ENCODE data around the gene CSTF3. TPM values are rescaled to one million over a fixed set of nuclear protein-coding genes. Genes with fewer than 3 reads are reported as not detected.
"Not testable (repeated sequence)": the region's sequence is repeated elsewhere in the genome, so short reads cannot be mapped to it uniquely, and the experiment has no call there.

Gene CSTF3
- total and polyA plus RNA-seq, 2 experiments from 2014 or later: 25.8 to 75.5 TPM

GRCh38 chr11:33057284-33057683 is 104.0 kb downstream of the CSTF3 start:
- Histone ChIP-seq H3K4me1 (ENCODE audit: low read depth) (no peaks in the 10 kb centered on the region), H3K4me3 (no peak overlapping the region), H3K36me3 (peaks cover 13% of the 10 kb centered on the region), H3K27me3 (no peaks in the 10 kb centered on the region), H3K27ac (no peak overlapping the region), H3K9me3 (ENCODE audit: low read depth) (no peaks in the 10 kb centered on the region)
- TF ChIP-seq CTCF (IDR thresholded peaks at IDR 0.05; ENCODE audit: low read depth, low read length): no peak
- DNase-seq (ENCODE audit: low read depth in 1 of 2, low spot score in 1 of 2): no peak

GRCh38 chr11:33055375-33055774 is 105.9 kb downstream of the CSTF3 start:
- Histone ChIP-seq H3K4me1 (ENCODE audit: low read depth) (no peaks in the 10 kb centered on the region), H3K27ac (no peak overlapping the region), H3K36me3 (peaks cover 13% of the 10 kb centered on the region), H3K9me3 (ENCODE audit: low read depth) (no peaks in the 10 kb centered on the region), H3K27me3 (no peaks in the 10 kb centered on the region), H3K4me3 (no peak overlapping the region)
- TF ChIP-seq CTCF (IDR thresholded peaks at IDR 0.05; ENCODE audit: low read depth, low read length): no peak
- DNase-seq (ENCODE audit: low read depth in 1 of 2, low spot score in 1 of 2): no peak

DNA sequence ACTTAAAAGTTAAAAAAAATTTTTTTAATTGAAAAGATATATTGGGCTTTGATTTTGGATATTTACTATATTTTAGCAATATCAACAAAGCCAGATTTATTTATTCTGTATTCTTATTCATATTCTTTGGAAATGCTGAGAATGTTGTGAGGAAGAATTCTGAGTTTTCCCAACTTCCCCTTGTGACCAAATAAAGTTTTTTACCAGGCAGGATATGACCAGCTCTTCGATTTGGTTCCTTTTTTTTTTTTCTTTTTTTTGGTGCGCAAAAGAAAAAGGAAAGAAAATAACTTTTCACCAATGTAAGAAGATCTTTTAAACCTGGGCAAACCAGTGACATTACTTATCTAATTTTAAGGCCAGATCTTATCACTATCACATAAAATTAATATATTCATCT is 109.0 kb downstream of the CSTF3 start:
- no peaks in the 10 kb centered on the region for H3K36me3 ChIP-seq
- no peaks in the 10 kb centered on the region for H3K9me3 ChIP-seq (ENCODE audit: low read depth)
- no peaks in the 10 kb centered on the region for H3K27me3 ChIP-seq
- no peak overlapping the region for H3K27ac ChIP-seq
- no peak for TF ChIP-seq CTCF (IDR thresholded peaks at IDR 0.05; ENCODE audit: low read depth, low read length)
- no peak overlapping the region for H3K4me3 ChIP-seq
- DNase-seq (ENCODE audit: low read depth in 1 of 2, low spot score in 1 of 2): no peak
- H3K4me1 ChIP-seq (ENCODE audit: low read depth): no peaks in the 10 kb centered on the region

GRCh38 chr11:33049565-33050408 is 111.5 kb downstream of the CSTF3 start:
- not testable (repeated sequence) for DNase-seq (ENCODE audit: low read depth in 1 of 2, low spot score in 1 of 2); H3K9me3 ChIP-seq (ENCODE audit: low read depth); H3K36me3 ChIP-seq; H3K4me1 ChIP-seq (ENCODE audit: low read depth); H3K27ac ChIP-seq; H3K27me3 ChIP-seq; H3K4me3 ChIP-seq

- H3K36me3 ChIP-seq; H3K4me1 ChIP-seq (ENCODE audit: low read depth); DNase-seq (ENCODE audit: low read depth in 1 of 2, low spot score in 1 of 2); H3K9me3 ChIP-seq (ENCODE audit: low read depth); H3K27me3 ChIP-seq; H3K27ac ChIP-seq; H3K4me3 ChIP-seq: not testable (repeated sequence)
These were observed 112.6 kb downstream of the CSTF3 start for GRCh38 chr11:33048701-33049100.

DNA sequence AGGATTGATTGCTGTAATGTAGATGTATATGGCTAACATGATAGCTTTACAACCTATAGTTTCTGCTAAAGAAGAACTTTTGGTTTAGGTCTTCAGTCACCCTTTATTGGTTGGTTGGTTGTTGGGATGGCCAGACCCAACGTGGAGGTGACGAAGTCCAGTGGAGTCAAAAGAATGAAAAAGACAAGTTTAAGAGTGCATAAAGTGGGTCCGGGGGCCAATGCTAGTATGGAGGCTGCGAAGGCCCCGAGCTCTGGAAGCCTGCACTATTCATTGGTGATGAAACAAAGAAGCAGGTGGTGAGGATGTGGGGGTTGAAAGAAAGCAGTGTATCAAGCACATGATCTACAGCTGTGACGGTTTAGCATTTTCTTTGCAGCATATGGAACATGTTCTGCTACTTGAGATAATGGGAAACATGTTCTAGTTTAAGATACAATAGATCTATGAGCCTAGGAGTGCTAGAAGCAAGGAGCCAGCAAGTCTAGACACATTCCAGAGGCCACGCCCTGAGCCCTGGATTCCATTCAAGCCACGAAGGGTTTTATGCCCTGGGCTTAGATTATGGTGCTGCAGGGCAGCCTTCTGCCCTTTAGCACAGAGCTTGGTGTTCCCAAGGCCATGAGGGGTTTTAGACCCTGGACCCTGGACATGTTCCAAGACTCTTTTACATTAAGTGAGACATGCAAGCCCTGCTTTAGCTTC is 115.6 kb downstream of the CSTF3 start:
- H3K9me3 ChIP-seq (ENCODE audit: low read depth): no peaks in the 10 kb centered on the region
- no peak overlapping the region for H3K4me3 ChIP-seq
- no peaks in the 10 kb centered on the region for H3K36me3 ChIP-seq
- H3K4me1 ChIP-seq (ENCODE audit: low read depth): peaks cover 3% of the 10 kb centered on the region
- no peak overlapping the region for H3K27ac ChIP-seq
- DNase-seq (ENCODE audit: low read depth in 1 of 2, low spot score in 1 of 2): peak in 1 of 2 donors; percentile 6
- no peaks in the 10 kb centered on the region for H3K27me3 ChIP-seq
- TF ChIP-seq CTCF (IDR thresholded peaks at IDR 0.05; ENCODE audit: low read depth, low read length): no peak
